CD4-positive, CD25-positive, alpha-beta regulatory T cell (primary cell): ENCODE results near the gene SLC24A3. TPM values are rescaled to one million over a fixed set of nuclear protein-coding genes. Genes with fewer than 3 reads are reported as not detected.

Experiments
- ATAC-seq, 2 donors: fragments of 150-1000 bp; cut with Tn5 transposase; one replicate each; pipeline ENCODE4 v1.10.0; 2021; ENCODE audit warnings: low read depth in 2 of 2, moderate number of reproducible peaks in 2 of 2, moderate library complexity in 1 of 2
- DNase-seq, 3 donors: peaks; one replicate each; pipeline versions ENCODE4 v3.0.0 to v3.0.0-alpha.2; 2012 to 2022; ENCODE audit warnings: mixed read lengths in 1 of 3
- H3K27ac ChIP-seq: one replicate; pipeline ENCODE4 v1.7.0; 2013; ENCODE audit warnings: mild to moderate bottlenecking, low read length; ENCODE audit not compliant: insufficient read depth, poor library complexity, severe bottlenecking
- H3K27me3 ChIP-seq: one replicate; pipeline ENCODE4 v1.7.0; 2013; ENCODE audit warnings: low read length; ENCODE audit not compliant: control insufficient read depth, insufficient read depth
- H3K36me3 ChIP-seq: one replicate; pipeline ENCODE4 v1.7.0; 2013; ENCODE audit warnings: mild to moderate bottlenecking, low read length, moderate library complexity; ENCODE audit not compliant: control insufficient read depth, insufficient read depth
- H3K4me1 ChIP-seq: 2 replicates; pipeline ENCODE4 v1.7.0; 2013; ENCODE audit warnings: mild to moderate bottlenecking, low read length; ENCODE audit not compliant: insufficient read depth, control insufficient read depth, poor library complexity, severe bottlenecking
- H3K4me3 ChIP-seq: one replicate; pipeline ENCODE4 v1.7.0; 2013; ENCODE audit warnings: low read depth, mild to moderate bottlenecking, low read length, moderate library complexity
- H3K9me3 ChIP-seq, 2 experiments: 1 replicate in 1 of 2; 2 replicates in 1 of 2; pipeline ENCODE4 v1.7.0; 2013; ENCODE audit warnings: low read length in 2 of 2, mild to moderate bottlenecking in 1 of 2, moderate library complexity in 1 of 2; ENCODE audit not compliant: control insufficient read depth in 2 of 2
- H3K27ac Mint-ChIP-seq, 3 donors: one replicate each; pipeline ENCODE4 v1.8.0; 2020 to 2022; ENCODE audit warnings: mild to moderate bottlenecking in 3 of 3, mixed read lengths in 3 of 3, moderate library complexity in 2 of 3
- H3K27me3 Mint-ChIP-seq: one replicate; pipeline ENCODE4 v1.8.0; 2022; ENCODE audit warnings: mild to moderate bottlenecking, mixed read lengths
- H3K36me3 Mint-ChIP-seq: one replicate; pipeline ENCODE4 v1.8.0; 2020; ENCODE audit warnings: mixed read lengths
- H3K4me1 Mint-ChIP-seq, 4 donors: one replicate each; pipeline ENCODE4 v1.8.0; 2020 to 2022; ENCODE audit warnings: mixed read lengths in 4 of 4, mild to moderate bottlenecking in 1 of 4
- H3K4me3 Mint-ChIP-seq, 4 donors: one replicate each; pipeline ENCODE4 v1.8.0; 2020 to 2022; ENCODE audit warnings: mild to moderate bottlenecking in 4 of 4, mixed read lengths in 4 of 4, moderate library complexity in 3 of 4
- H3K9me3 Mint-ChIP-seq, 7 donors: one replicate each; pipeline ENCODE4 v1.8.0; 2020 to 2022; ENCODE audit warnings: mixed read lengths in 7 of 7, mild to moderate bottlenecking in 3 of 7, moderate library complexity in 2 of 7
- polyA plus RNA-seq, 4 donors: library from polyadenylated mRNA; unstranded; fragments of 300-500 nt; fragmentation: Illumina TruSeq; gene quantifications; one replicate each; pipeline ENCODE4 v1.2.3, GENCODE V29; 2021
- total RNA-seq: library from RNA; stranded (reverse); gene quantifications from one replicate; pipeline ENCODE4 v1.2.3, GENCODE V29; 2022

Gene SLC24A3
- total and polyA plus RNA-seq, 5 donors from 2014 or later: 0.25 TPM; not detected in 4

GRCh38 chr20:19601126-19601810 lies 388.8 kb downstream of the SLC24A3 start:
- H3K9me3 ChIP-seq: no peaks in the 10 kb centered on the region
- H3K4me1 ChIP-seq: no peaks in the 10 kb centered on the region
- H3K27ac ChIP-seq: no peak overlapping the region
- H3K9me3 Mint-ChIP-seq: peaks cover 0 to 2% (median 0%) of the 10 kb centered on the region in 7 donors
- ATAC-seq (no peak), DNase-seq (no peak)
- no peaks in the 10 kb centered on the region for H3K36me3 Mint-ChIP-seq
- peak overlapping the region in 1 of 3 donors; percentile 32 for H3K27ac Mint-ChIP-seq
- no peak overlapping the region for H3K4me3 Mint-ChIP-seq
- no peaks in the 10 kb centered on the region for H3K36me3 ChIP-seq
- H3K4me3 ChIP-seq: no peak overlapping the region
- H3K4me1 Mint-ChIP-seq: no peaks in the 10 kb centered on the region
- H3K27me3 ChIP-seq: no peaks in the 10 kb centered on the region
- H3K27me3 Mint-ChIP-seq: no peaks in the 10 kb centered on the region

GRCh38 chr20:19602675-19603375 lies 390.4 kb downstream of the SLC24A3 start:
- Mint-ChIP-seq H3K9me3 (peaks cover 0 to 2% (median 0%) of the 10 kb centered on the region in 7 donors), H3K4me1 (no peaks in the 10 kb centered on the region), H3K27me3 (no peaks in the 10 kb centered on the region), H3K36me3 (no peaks in the 10 kb centered on the region), H3K27ac (no peak overlapping the region), H3K4me3 (no peak overlapping the region)
- Histone ChIP-seq H3K9me3 (no peaks in the 10 kb centered on the region), H3K27ac (no peak overlapping the region), H3K4me1 (no peaks in the 10 kb centered on the region), H3K36me3 (no peaks in the 10 kb centered on the region), H3K4me3 (no peak overlapping the region), H3K27me3 (no peaks in the 10 kb centered on the region)
- ATAC-seq (no peak), DNase-seq (no peak)

- Mint-ChIP-seq H3K4me3 (no peak overlapping the region), H3K4me1 (no peaks in the 10 kb centered on the region)
- H3K36me3 ChIP-seq: no peaks in the 10 kb centered on the region
Measured at GRCh38 chr20:19603376-19603750, 390.9 kb downstream of the SLC24A3 start.

GRCh38 chr20:19605786-19606485 lies 393.5 kb downstream of the SLC24A3 start:
- H3K9me3 Mint-ChIP-seq: peaks cover 0 to 3% (median 0%) of the 10 kb centered on the region in 7 donors
- no peaks in the 10 kb centered on the region for H3K4me1 Mint-ChIP-seq
- Histone ChIP-seq H3K27ac (no peak overlapping the region), H3K27me3 (no peaks in the 10 kb centered on the region), H3K4me3 (no peak overlapping the region), H3K36me3 (no peaks in the 10 kb centered on the region), H3K4me1 (no peaks in the 10 kb centered on the region), H3K9me3 (no peaks in the 10 kb centered on the region)
- H3K4me3 Mint-ChIP-seq: no peak overlapping the region
- ATAC-seq (no peak), DNase-seq (no peak)
- H3K36me3 Mint-ChIP-seq: no peaks in the 10 kb centered on the region
- no peak overlapping the region for H3K27ac Mint-ChIP-seq
- no peaks in the 10 kb centered on the region for H3K27me3 Mint-ChIP-seq

More at GRCh38 chr20:19603376-19603750, 390.9 kb downstream of the SLC24A3 start:
- no peaks in the 10 kb centered on the region for H3K27me3 Mint-ChIP-seq
- H3K4me3 ChIP-seq: no peak overlapping the region
- DNase-seq (no peak), ATAC-seq (no peak)
- H3K36me3 Mint-ChIP-seq: no peaks in the 10 kb centered on the region
- no peak overlapping the region for H3K27ac ChIP-seq
- H3K4me1 ChIP-seq: no peaks in the 10 kb centered on the region
- H3K27me3 ChIP-seq: no peaks in the 10 kb centered on the region
- no peak overlapping the region for H3K27ac Mint-ChIP-seq
- peaks cover 0 to 2% (median 0%) of the 10 kb centered on the region in 7 donors for H3K9me3 Mint-ChIP-seq
- no peaks in the 10 kb centered on the region for H3K9me3 ChIP-seq

- H3K27ac Mint-ChIP-seq: no peak overlapping the region
- no peak for ATAC-seq
- no peak overlapping the region for H3K27ac ChIP-seq
Measured at GRCh38 chr20:19609642-19610223, 397.3 kb downstream of the SLC24A3 start.

GRCh38 chr20:19615629-19616028 lies 403.2 kb downstream of the SLC24A3 start:
- Mint-ChIP-seq H3K4me3 (no peak overlapping the region), H3K36me3 (no peaks in the 10 kb centered on the region), H3K9me3 (peaks cover 0 to 2% (median 0%) of the 10 kb centered on the region in 7 donors), H3K27ac (no peak overlapping the region), H3K4me1 (no peaks in the 10 kb centered on the region), H3K27me3 (peaks cover 6% of the 10 kb centered on the region)
- no peaks in the 10 kb centered on the region for H3K4me1 ChIP-seq
- no peaks in the 10 kb centered on the region for H3K9me3 ChIP-seq
- no peak overlapping the region for H3K27ac ChIP-seq
- H3K4me3 ChIP-seq: no peak overlapping the region
- no peaks in the 10 kb centered on the region for H3K36me3 ChIP-seq
- ATAC-seq: no peak
- H3K27me3 ChIP-seq: no peaks in the 10 kb centered on the region
- no peak for DNase-seq

More at GRCh38 chr20:19609642-19610223, 397.3 kb downstream of the SLC24A3 start:
- no peak overlapping the region for H3K4me3 Mint-ChIP-seq
- no peak for DNase-seq
- H3K36me3 Mint-ChIP-seq: no peaks in the 10 kb centered on the region
- Histone ChIP-seq H3K27me3 (no peaks in the 10 kb centered on the region), H3K9me3 (no peaks in the 10 kb centered on the region), H3K4me3 (no peak overlapping the region), H3K36me3 (no peaks in the 10 kb centered on the region), H3K4me1 (no peaks in the 10 kb centered on the region)
- no peaks in the 10 kb centered on the region for H3K4me1 Mint-ChIP-seq
- H3K27me3 Mint-ChIP-seq: peaks cover 6% of the 10 kb centered on the region
- peaks cover 0 to 3% (median 0%) of the 10 kb centered on the region in 7 donors for H3K9me3 Mint-ChIP-seq

GRCh38 chr20:19616081-19616480 lies 403.6 kb downstream of the SLC24A3 start:
- Mint-ChIP-seq H3K4me3 (no peak overlapping the region), H3K27ac (no peak overlapping the region), H3K36me3 (no peaks in the 10 kb centered on the region), H3K9me3 (no peaks in the 10 kb centered on the region), H3K27me3 (peaks cover 6% of the 10 kb centered on the region), H3K4me1 (no peaks in the 10 kb centered on the region)
- H3K4me1 ChIP-seq: no peaks in the 10 kb centered on the region
- no peaks in the 10 kb centered on the region for H3K27me3 ChIP-seq
- H3K4me3 ChIP-seq: no peak overlapping the region
- no peak for ATAC-seq
- H3K36me3 ChIP-seq: no peaks in the 10 kb centered on the region
- no peaks in the 10 kb centered on the region for H3K9me3 ChIP-seq
- H3K27ac ChIP-seq: no peak overlapping the region
- no peak for DNase-seq
